Left forelimb (tissue), 1 donor: ENCODE data around the gene GNAT2.
A peak's percentile ranks its signal among the peaks of the same experiment; 100 is the strongest.

Experiments
- DNase-seq: peaks from one replicate; pipeline ENCODE4 v3.0.0-alpha.2; 2018; ENCODE audit warnings: low spot score

GNAT2 gene

DNA sequence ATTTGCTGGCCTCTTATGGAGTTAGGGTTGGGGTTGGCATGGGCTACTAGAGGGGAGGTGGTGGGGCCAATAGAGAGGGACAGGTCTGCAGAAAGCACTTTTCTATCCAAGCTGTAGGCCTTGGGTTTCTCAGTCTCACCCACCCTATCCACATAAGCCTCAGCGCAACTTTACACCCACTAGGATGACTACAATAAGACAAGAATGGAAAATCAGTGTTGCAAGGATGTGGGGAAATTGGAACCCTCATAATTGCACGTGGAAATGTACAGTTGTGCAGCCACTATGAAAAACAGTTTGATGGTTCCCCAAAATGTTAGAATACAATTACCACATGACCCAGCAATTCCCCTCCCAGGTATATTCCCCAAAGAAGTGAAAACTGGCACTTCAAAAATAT is 22.4 kb upstream of the GNAT2 start:
- DNase-seq: no peak

GRCh38 chr1:109641078-109641740 is 21.8 kb upstream of the GNAT2 start:
- no peak for DNase-seq

GRCh38 chr1:109640285-109640865 is 21.0 kb upstream of the GNAT2 start:
- no peak for DNase-seq

DNA sequence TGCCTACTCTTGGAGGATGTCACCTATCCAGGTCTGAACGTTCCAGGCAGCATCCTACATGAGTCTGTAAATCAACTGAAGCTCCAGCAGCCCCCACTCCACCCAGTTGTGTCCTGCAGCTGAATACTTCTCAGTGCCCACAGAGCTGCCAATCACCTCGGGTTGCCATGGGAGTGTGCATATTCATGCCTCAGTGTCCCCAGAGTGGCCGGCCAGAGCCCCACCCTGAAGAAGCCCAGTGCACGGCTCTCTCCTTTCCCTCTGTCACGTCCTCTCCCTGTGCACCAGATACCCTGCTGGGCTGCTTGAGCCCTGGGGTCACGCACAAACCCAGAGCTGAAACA is 20.4 kb upstream of the GNAT2 start:
- no peak for DNase-seq

GRCh38 chr1:109639063-109639840 is 19.8 kb upstream of the GNAT2 start:
- DNase-seq: no peak

GRCh38 chr1:109637446-109637845 is 18.0 kb upstream of the GNAT2 start:
- DNase-seq: peak; percentile 38

GRCh38 chr1:109636201-109636952 is 17.0 kb upstream of the GNAT2 start:
- DNase-seq: peak; percentile 46

DNA sequence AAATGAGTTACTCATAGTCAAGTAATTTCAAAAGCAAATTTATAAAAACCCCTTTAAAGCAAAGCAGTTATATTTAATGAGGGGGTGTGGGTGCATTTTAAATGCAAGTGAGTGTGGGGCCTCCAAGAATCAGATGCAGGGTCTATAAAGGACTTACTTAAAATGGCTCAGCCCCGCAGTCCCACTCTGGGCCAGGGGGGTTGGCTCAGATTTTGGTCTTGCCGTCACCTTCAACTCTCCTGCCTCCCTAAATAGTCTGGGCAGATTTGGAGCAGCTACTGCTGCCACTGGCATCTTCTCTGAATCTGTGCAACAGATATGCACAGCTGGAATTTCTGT is 16.4 kb upstream of the GNAT2 start:
- DNase-seq: no peak

DNA sequence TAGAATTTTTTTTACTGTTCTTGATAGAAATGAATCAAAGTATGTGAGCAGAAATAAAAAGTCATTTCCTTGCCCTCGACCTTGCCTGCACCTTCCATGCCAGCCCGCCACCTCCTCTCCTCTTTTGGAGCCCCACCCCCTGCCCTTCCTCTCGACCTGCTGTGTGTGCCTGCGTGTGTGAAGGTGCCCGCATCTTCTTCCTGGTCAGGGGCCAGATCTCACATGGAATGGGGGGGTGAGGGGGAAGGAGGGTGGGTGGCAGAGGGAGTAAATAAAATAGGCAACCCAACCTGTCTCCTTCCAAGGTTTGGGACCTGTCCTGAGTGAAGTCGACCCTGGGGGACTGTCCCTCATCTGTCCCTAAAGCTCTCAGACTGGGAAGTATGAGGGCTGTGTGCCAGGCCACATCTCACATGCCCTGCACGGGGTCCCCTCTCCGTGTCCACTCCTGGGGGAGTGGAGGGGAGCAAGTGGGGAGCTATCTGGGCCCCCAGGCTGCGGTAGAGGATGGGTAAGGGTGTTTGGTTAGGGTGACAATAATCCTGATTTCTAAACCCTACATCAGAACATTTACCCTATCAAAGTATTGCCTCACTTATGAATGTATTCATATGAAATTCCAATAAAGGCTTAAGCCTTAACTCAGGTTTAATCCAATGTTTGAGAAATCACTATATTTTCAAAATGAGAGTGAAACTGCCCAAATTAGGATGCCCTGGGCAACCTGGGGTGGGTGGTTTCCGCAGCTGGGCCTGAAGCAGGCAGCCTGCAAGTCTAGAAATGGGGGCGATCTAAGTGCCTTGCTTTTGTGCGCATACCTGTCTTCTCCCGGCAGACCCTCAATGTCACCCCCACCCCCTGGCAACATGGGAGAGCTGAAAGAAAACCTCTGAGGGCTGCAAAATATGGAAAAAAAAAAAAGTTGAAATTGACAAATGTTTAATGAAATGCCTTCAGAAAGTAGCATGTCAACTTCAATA is 15.6 kb upstream of the GNAT2 start:
- DNase-seq: peak; percentile 36

- DNase-seq: peak; percentile 9
These were observed 14.9 kb upstream of the GNAT2 start for GRCh38 chr1:109634292-109634691.

DNA sequence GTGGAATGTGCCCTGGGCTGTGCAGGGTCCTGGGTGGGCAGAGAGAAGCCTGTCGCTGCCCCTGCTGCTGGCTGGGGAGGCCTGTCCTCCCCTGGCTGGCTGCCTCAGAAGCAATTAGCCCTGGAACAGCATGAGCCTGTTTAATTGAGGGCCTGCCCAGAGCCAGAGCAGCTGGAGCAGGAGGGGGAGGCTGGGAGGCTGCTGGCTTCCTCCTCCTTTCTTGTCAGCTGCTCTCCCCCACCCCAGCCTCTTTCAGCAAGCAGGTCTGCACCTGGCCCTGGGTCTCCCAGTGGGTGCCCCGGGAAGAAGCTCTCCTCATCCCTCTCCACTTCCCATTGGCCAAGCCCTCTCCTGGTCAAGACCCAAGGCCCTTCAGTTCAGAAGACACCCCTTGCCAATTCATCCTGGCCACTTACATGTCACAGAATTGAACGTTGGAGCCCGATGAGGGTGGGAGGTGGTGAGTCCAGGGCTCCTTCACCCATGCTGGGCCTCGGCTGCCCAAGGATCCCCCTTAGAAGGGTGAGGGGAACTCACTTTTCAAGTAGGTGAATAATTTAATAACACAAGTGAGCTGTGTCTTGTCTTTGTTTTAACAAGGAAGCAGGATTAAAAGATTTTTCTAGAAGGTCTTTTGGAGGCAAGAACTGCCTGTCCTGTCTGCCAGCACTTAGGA is 13.4 kb upstream of the GNAT2 start:
- peak; percentile 73 for DNase-seq

DNA sequence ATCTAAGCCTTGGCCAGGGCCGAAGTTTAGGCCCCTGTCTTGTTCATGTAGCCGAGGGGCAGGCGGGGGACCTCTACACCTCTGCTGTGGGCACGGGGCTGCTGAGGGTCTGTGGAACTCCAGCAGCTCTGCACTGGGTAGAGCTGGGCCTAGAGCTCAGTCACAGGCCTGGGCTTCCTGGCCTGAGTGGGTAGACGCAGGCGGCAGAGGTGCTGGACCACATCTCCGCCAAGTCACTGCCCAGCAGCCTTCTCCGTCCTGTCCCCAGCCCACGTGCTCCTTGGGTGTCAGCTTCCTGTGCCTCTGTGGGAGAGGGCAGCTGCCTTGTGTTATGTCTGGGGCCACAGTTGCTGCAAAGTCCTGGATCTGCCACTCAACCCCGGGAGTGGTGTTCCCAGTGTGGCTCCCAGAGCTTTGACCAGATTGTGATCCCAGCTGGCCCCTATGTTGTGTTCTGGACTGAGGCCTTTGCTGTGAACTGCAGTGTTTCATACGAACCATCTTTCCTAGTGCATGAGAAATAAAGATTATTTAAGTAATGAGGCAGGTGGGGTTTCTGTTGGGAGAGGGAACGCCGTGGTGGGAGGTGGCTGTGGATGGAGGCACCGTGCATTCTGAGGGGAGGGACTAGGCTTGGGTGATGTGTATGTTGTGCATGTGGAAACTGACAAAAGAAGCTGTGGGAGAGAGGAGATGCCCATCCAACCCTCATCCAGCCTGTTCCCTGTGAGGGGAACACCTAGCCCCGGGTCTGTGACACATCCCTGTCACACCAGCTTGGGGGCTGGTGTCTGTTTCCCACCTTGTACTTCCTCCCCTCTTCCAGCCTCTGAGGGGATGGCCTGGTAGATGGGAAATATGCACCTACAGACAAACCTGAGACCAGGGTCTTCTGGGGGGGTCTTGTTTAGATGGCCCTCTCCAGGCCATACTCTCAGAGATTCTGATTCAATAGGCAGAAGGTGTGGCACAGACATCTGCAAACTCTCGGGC is 12.4 kb upstream of the GNAT2 start:
- DNase-seq: peak; percentile 58

- peak; percentile 60 for DNase-seq
These were observed 11.6 kb upstream of the GNAT2 start for GRCh38 chr1:109630898-109631512.

DNA sequence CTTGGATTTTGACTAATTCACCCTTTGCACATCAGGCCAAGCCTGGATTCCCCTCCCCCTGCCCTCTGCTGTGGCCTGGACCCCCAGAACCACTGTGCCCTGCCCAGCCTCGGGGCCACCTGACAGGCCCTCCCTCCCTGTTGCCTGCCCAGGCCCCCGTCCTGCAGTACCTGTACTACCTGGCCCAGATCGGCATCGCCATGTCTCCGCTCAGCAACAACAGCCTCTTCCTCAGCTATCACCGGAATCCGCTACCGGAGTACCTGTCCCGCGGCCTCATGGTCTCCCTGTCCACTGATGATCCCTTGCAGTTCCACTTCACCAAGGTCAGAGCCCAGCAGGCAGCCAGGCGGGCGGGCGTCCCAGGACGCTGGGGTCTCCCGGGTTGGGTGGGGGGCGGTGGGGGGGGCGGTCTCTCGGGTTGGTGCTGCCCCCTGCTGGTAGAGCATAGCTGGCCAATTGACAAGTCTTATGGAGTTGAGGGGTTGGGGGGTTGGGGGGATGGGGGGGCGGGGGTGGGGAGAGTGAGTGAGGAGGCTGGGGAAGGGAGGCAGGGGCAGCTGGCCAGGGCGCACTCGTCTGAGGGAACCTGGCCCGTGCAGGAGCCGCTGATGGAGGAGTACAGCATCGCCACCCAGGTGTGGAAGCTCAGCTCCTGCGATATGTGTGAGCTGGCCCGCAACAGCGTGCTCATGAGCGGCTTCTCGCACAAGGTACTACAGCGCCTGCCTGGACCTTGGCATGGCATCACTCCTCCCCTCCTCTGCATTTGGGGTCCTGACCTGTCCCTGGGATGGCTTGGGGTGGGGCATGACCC is 10.9 kb upstream of the GNAT2 start:
- DNase-seq: peak; percentile 64

DNA sequence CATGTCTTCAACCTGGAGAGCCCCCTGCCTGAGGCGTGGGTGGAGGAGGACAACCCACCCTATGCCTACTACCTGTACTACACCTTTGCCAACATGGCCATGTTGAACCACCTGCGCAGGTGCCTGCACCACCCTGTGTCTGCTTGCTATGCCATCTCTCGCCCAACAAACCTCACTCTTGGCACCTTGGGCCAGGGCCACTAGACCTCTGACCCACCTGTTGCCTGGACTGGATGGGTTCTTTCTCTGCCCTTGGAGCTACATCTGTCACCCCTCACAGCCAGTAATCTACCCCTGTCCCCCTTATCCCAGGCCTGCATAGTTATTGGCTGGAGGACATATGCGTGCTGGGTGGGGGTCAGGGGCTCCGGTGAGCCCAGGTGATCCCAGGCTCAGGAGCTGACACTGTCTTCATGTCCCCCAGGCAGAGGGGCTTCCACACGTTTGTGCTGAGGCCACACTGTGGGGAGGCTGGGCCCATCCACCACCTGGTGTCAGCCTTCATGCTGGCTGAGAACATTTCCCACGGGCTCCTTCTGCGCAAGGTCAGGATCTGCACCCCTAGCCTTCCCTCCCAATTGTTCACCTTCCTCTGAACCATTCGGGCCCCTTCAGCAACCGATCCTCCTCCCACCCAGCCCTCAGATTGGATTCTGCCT is 10.1 kb upstream of the GNAT2 start:
- DNase-seq: peak; percentile 38

DNA sequence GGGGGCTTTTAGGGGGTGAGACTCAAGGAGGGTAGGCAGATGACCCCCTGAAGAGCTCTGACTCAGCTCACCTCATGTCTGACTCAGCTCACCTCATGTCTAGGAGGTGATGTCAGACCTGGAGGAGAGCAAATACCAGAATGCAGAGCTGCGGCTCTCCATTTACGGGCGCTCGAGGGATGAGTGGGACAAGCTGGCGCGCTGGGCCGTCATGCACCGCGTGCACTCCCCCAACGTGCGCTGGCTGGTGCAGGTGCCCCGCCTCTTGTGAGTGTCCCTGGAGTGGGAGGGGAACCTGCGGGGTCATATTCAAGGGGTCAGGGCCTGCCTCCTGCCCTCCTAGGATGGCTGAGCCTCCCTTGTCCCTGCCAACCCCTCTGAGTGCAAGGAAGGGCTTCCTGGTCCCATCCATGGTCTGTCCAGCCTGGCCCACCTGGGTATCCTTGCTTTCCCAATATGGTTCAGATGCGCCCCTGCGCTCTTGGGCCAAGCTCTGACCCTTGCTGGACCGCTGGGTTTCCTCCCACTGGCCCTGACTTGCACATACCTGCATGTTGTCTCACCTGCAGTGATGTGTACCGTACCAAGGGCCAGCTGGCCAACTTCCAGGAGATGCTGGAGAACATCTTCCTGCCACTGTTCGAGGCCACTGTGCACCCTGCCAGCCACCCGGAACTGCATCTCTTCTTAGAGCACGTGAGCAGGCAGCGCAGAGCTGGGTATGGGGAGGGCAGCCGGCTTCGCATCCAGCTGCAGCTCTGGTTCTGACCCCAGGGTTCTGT is 9.3 kb upstream of the GNAT2 start:
- peak; percentile 47 for DNase-seq
